Ishikawa (cell line): ENCODE measurements around the gene PAK2.

ENCODE experiments used
- CEBPB ChIP-seq: IDR thresholded peaks from 2 replicates; pipeline ENCODE4 v1.6.1; 2012
- EP300 ChIP-seq: IDR thresholded peaks from 2 replicates; pipeline ENCODE4 v1.6.1; 2012; ENCODE audit warnings: borderline replicate concordance
- RAD21 ChIP-seq: IDR thresholded peaks from 2 replicates; pipeline ENCODE4 v1.6.1; 2012; ENCODE audit warnings: low read depth

GRCh38 chr3:196757876-196758739 is 18.5 kb downstream of the PAK2 start:
- TF ChIP-seq EP300 (no peak), RAD21 (no peak), CEBPB (no peak)
